Measurements from ENCODE around the gene KIAA0319L.

KIAA0319L gene

DNA sequence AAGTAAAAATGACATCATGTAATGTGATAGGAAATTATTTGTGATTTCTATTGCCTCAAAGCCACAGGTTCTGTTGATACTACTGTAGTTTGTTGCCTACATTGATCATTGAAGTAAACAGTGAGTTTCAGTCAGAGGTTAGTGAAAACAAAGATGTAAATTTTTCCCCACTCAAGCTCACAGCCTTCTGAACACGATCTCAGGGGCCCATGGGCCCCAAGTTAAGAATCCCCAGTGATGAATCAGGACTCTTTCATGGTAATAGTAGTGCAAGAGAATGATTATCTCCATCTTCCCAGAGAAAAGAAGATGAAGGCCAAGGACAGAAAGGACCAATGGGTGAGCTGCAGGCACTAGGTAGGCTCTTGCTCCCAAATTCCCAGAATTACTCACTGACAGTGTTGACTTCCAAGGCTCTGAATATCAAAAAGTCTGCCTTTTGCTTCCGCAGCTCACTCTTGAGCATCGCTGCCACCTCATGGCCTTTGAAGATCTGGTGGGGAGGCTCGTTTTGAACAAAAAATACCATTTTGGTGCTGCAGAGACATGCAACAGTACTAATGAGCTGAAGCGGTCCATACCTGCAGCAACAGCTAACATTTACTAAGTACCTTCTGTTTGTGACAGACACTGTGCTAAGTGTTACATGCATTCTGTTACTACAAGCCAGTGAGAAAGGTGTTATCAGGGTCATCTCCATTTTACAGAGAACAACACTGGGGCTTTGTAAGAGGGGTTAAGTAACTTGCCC lies 113.3 kb downstream of the KIAA0319L start:
- no peak for DNase-seq (ENCODE audit: low spot score)

DNA sequence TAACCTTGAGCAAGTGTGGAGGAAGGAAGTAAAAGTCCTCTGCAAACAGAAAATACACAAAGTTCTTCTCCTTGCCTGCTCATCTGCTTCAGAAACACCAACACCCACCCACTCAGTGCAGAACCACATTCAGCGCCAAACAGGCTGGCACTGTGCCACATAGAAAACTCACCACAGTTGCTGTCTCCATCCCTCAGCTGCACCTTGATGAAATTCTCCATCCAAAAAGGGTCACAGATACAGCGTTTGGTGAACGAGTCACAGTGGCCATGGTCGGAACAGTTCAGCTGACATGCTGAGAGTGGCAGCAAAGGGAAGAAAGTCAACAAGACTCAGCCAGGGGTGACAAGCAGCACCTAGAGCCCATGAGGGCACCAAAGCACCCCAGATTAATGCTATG lies 114.5 kb downstream of the KIAA0319L start:
- no peak for DNase-seq (ENCODE audit: low spot score)

DNA sequence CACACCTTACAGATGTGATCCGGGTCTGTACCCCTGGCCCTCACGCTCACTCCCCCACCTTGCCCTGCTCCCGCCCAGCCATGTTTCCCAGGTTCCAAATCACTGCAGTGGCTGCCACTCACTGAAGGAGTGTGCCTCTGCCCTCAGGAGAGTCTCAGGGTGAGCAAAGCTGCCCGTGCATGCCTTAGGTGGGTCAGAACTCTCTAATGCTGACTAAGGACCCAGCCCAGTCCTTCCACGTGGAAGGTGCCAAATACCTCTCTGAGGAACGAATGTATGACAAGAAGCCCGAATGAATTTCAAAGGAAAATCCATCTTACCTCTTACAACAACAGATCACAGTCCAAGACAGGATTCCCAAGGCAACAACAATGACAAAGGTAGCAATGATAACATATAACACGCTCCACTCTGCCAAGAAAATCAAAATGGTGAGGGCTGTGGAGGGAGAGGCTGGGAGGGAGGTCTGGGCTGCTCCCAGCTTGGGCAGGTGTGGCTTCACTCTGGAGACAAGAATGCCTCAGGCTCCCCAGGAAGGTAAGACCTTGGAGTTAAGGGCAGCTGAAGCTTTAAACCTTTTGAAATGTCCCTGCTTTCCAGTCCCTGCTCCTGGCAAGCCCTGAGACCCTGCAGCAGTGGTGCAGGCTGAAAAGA lies 115.2 kb downstream of the KIAA0319L start:
- DNase-seq (ENCODE audit: low spot score): no peak

DNA sequence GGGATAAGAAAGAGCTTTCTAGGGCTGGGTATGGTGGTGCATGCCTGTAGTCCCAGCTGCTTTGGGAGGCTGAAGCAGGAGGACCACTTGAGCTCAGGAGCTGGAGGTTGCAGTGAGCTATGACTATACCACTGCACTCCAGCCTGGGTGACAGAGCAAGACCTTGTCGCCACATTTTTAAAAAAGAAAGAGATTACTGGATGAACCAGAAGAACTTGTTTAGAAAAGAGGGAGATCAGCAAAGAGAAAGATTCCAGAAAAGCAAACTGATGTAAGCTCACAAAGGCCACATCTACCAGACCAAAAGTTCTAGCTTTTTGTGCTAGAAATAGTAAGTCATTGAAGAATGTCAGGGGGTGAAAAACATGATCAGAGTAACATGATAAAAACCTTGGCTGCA lies 117.6 kb downstream of the KIAA0319L start:
- no peak for DNase-seq (ENCODE audit: low spot score)

DNA sequence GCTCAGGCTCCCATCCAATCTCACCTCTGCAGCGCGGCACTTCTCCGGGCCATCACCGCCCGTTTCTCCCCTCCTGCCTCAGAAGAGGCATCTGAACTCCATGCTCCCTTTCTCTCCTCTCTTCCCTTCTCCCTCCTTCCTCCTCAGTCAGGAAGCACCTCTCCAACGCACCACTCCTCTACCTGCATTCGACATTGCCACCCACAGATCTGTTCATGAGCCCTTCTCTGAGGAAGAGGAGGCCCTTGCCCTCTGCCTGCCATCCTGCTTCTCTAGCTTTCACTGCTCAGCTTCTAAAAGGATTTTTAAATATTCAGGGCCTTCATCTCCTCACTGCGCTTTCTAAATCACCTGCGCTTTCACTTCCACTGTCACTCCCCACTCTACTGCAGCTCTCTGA lies 120.0 kb downstream of the KIAA0319L start:
- DNase-seq (ENCODE audit: low spot score): no peak

DNA sequence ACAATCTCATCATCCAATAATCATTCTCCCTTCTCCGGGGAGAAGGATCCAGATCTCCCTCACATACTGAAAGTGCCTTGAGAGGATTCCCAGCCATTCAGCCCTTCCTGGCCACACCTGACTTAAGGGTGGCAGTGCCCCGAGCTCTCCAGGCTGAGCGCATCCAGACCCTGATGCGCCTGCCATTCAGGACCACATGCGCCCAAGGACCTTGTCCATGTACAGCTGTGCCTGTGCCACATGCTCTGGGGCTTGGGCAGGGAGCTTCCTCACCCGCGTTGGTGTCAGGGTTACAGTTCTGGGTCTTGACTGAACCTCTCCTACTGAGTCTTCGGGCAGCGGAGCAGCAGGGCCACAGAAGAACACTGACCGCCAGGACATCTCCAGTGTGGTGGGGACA lies 121.1 kb downstream of the KIAA0319L start:
- no peak for DNase-seq (ENCODE audit: low spot score)

DNA sequence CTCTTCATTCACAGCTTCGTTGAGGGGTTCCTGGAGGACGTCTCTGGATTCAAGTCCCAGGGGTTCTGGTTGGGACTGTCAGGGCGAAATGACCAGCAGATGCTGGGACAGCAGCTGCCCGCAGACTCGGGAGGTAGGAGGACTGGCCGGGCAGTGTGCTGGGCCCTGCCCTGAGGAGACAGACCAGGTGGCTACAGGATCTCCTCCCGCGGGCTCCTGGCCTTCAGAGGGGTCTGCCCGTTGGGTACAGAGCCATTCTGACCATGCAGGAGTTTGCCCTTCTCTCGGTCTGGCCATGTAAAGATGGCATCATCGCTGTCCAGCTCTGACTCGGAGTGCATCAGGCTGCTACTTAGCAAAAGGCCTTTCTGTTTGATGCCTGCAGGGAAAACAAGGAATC lies 122.5 kb downstream of the KIAA0319L start:
- DNase-seq (ENCODE audit: low spot score): no peak

DNA sequence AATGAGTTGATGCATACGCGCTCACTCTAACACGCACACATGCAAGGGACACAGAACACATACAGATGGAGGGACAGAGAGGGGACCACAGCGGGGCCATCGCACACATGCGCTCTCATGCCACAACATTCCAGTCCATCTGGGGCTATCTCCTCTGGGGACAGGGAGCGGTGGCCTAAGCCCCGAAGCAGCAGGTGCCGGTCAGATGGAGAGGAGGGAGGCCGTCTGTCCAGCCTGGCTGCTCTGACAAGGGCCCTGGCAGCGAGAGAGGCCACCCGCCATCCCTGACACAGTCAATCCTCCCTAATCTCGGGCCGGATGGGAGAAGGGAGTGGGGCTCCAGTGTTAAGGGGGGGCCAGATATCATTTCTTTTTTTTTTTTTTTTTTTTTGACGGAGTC lies 123.5 kb downstream of the KIAA0319L start:
- no peak for DNase-seq (ENCODE audit: low spot score)

DNA sequence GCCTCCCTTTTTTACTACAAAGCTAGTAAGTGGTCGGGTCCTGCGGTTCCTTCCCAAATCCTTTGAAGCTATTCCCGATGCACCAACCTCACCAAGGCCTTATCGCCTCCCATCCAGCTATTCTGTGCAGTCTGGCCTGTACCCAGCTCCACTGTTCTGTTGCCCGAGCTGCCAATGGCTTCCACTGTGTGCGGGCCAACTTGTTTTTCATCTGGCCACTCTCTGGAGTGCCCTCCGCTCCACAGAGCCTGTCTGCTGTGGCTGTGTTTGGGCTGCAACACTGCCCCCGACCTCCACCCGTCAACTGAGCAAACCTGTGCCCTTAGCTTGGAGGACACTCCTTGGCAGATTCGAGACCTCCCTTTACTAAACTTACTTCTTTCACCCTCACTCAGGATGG lies 125.0 kb downstream of the KIAA0319L start:
- DNase-seq (ENCODE audit: low spot score): no peak

DNA sequence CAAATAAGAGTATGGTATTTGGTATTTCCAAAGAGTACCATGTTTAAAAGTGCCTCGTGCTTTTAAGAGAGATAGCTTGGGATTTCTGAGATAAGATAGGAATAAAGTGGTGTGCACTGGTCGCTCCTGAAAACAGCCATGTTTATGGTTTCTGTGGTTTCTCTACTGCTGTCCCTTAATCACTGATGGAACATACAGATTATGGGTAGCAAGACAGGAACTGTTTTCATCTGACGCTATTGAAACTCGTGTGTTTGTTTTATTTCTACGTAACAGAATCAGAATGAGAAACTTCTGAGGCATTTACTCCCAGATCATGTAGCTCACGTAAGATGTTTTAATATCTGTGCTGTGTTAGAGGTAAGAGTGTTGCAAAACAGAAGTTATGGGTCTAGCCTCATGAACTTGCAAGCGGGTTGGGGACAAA lies 126.0 kb downstream of the KIAA0319L start:
- DNase-seq (ENCODE audit: low spot score): no peak

DNA sequence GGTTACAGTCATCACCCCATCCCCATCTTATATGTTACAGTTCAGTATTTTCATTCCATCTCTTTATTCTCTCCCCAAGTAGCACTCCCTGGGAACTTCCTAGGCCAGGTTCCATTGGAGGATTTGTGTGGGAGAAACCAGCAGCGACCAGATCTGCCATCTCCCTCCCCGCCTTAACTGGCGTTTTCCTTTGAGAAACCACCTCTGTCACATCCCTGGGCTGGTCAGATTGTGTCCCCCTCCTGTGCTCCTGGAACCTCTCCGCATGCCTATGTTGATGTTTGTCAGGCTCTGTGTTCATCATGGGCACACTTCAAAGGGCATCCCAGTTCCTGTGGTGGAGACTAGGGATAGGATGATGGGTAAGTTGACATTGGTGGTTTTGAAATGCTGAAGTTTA lies 126.4 kb downstream of the KIAA0319L start:
- DNase-seq (ENCODE audit: low spot score): no peak

DNA sequence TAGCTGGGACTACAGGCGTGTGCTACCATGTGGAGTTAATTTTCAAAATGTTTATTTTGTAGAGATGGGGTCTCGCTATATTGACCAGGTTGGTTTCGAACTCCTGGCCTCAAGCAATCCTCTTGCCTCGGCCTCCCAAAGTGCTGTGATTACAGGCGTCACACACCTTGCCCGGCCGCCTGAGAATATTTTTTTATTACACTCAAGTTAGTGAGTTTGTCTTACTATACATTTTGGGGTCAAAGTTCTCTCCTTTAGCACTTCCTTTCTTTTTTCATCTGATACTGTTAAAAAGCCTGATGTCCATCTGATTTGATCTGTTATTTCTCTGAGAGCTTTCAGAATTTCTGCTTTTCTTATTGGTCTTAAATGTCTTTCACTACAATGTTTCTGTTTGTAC lies 128.8 kb downstream of the KIAA0319L start:
- DNase-seq (ENCODE audit: low spot score): no peak

DNA sequence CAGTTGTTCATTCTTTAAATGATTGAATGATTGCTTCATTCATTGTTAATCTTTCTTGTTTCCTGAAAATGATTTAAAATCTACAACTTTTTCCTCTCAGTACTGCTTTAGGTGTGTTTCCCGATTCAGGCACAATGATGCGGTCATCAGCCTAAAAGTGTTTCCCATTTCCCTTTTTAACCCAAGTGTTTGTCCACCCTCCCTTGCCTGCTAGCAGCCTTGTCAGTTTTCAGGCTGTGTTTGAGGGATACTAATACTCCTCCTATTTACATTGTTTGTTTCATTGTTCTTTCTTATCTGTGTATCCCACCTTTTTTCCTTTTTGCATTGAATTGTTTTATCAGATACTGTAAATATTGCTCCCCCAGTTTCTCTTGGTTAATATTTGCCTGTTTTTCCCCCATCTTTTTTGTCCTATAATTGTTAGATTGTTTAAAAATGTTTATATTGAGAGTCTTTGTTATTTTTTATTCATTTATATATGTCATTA lies 131.1 kb downstream of the KIAA0319L start:
- no peak for DNase-seq (ENCODE audit: low spot score)

DNA sequence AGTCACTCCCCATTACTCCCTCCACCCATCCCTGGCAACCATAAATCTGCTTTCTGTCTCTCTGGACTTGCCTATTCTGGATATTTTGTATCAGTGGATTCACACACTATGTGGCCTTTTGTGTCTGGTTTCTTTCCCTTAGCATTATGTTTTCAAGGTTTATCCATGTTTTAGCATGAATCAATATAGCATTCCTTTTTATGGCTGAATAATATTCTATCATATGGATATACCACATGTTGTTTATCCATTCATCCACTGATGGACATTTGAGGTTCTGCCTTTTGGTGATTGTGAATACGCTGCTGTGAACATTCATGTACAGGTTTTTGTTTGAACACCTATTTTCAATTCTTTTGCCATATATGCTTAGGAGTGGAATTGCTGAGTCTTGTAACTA lies 148.3 kb downstream of the KIAA0319L start:
- no peak for DNase-seq (ENCODE audit: low spot score)

DNA sequence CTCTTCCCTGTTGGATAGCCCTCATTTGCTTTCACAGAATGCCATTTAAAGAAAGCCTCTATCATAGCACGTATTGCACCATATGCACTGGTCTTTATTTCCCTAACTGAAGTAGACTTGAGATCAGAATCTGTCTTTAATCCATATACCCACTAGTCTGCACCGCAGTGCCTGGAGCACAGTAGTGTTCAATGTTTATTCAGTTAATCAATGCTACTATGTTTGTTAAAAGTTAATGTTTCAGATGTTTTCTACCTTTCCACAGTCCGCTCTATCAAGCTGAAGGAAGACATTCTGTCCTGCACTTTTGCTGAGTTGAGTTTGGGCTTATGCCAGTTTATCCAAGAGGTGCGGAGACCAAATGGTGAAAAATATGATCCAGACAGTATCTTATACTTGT lies 149.5 kb downstream of the KIAA0319L start:
- DNase-seq (ENCODE audit: low spot score): no peak

DNA sequence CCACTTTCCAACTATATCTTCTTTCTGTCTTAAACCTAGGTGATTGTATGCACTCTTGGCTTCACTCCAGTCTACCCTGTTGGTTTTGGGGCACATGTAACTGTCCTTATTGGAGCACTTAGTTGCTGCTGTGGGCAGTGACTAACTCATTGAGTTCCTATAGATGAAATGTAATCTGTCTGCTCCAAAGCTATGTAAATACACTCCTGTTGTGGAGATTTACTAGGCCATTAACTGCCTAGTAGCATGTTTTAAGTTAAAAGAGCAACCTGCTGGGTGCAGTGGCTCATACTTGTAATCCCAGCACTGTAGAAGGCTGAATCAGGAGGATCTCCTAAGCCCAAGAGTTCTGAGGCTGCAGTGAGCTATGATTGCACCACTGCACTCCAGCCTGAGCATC lies 151.1 kb downstream of the KIAA0319L start:
- no peak for DNase-seq (ENCODE audit: low spot score)

DNA sequence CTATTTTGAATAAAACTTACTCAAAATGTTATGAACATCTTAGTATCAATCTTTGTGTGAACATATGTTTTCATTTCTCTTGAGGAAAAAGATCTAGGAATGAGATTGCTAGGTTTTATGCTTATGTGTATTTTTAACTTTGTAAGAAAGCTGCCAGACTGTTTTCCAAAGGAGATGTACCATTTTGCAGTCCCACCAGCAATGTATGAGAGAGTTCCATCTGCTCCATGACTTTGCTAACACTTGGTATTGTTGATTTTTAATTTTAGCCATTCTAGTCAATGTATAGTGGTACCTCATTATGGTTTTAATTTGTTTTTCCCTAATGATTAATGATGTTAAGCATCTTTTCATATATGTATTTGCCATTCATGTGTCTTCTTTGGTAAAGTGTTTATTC lies 156.2 kb downstream of the KIAA0319L start:
- no peak for DNase-seq (ENCODE audit: low spot score)

DNA sequence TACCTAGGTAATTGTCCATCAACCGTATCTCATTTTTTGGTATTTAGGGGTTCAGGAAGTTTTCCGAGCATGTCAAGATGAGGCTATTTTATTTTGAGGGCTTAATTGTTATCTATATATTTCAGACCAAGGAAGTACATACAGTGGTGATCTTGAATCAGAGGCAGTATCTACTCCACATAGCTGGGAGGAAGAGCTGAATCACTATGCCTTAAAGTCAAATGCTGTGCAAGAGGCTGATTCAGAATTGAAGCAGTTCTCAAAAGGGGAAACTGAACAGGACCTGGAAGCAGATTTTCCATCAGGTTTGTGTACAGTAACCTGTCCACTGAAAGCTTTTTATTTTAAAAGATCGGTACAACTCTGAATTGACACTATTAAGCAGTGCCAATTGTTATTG lies 158.5 kb downstream of the KIAA0319L start:
- no peak for DNase-seq (ENCODE audit: low spot score)

DNA sequence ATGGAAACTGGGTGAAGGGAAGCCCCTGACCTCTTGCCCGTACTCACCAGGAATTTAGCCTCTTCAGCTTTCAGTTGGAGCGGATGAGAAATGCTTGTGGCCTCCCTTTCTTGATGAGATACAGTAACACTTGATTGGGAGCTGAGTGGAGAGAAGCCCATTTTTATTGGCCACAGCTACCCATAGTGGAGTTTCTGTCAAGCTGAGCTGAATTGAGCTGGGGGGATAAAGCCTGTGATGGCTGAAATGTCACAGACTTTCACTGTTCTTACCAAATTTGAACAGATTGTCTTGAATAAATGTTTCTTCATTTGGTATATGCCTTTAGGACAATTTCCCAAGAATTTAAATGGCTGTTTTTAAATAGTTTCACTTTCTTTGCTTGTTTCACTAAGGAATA lies 162.8 kb downstream of the KIAA0319L start:
- no peak for DNase-seq (ENCODE audit: low spot score)

DNA sequence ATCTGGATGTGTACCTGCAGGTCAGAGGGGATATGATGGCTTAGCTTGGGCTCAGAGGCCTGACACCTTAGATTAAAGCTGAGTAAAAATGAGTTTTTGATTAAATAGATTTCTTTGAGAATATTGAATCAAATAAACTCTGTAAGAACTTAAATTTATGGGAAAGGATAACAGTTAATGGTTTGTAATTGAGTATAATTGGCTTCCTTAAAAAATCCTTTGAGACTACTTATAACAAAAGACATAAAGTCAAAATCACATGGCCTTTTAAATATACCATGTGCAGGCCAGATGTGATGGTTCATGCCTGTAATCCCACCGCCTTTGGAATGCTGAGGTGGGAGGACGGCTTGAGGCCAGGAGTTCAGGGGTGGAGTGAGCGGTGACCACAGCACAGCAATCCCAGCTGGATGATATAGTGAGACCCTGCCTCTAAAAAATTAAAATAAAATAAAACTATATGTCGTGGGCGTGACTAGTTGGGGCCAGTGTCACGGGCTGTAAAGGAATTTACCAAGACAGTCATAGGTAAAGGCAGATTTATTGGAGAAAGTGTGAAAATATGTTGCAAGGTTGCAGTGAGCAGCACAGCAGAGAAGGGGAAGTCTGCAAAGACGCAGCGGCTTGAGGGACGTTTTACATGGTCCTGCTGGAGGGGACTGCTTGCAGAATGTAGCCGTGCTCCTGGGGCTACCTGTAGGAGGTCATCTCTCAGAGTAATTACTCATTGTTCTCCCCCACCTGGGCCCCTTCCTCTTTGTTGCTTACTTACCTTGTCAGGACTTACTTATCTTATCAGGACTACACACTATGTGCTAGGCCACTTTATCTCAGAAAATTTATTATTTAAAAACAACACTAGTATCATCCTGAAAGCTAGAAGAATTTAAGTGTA lies 166.4 kb downstream of the KIAA0319L start:
- no peak for DNase-seq (ENCODE audit: low spot score)

DNA sequence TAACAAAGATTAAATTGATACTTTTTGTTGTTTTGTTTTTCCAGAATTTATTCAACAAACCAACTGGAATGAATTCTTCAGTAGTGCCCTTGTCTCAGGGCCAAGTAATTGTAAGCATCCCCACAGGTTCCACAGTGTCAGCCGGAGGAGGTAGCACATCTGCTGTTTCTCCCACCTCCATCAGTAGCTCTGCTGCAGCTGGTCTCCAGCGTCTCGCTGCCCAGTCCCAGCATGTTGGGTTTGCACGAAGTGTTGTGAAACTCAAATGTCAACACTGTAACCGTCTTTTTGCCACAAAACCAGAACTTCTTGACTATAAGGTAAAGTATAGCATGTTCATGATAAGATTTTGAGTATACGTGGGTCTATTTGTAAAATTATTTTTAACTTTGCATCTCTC lies 170.2 kb downstream of the KIAA0319L start:
- DNase-seq (ENCODE audit: low spot score): no peak

DNA sequence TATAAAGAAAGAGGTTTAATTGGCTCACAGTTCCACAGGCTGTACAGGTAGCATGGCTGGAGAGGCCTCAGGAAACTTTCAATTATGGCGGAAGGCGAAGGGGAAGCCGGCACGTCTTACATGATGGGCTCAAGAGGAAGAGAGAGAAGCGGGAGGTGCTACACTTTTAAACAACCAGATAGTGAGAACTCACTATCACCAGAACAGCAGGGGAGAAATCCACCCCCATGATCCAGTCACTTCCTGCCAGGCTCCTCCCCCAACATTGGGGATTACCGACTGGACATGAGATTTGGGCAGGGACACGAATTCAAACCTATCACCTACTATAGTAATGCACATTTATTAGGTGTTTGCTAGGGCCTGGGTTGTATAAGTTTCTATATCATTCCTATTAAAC lies 170.9 kb downstream of the KIAA0319L start:
- DNase-seq (ENCODE audit: low spot score): no peak

Measured in HuH-7.5 (cell line).